Stimulated activated CD8-positive, alpha-beta memory T cell treated with anti-CD3 and anti-CD28 coated beads, Interleukin-7, amount 100 ng/mL, for 4 hours (primary cell): ENCODE data around the gene LY86.

Experiments used
- DNase-seq, 2 donors: peaks; one replicate each; pipeline ENCODE4 v3.0.0-alpha.2; 2020; ENCODE audit warnings: low read depth in 2 of 2

Gene LY86

GRCh38 chr6:6588064-6588923 is at the start of gene LY86:
Gene LY86, plus strand, starts transcription at chr6:6588720. Its CDS starts 15 bp downstream, at chr6:6588735.
- no peak for DNase-seq

DNA sequence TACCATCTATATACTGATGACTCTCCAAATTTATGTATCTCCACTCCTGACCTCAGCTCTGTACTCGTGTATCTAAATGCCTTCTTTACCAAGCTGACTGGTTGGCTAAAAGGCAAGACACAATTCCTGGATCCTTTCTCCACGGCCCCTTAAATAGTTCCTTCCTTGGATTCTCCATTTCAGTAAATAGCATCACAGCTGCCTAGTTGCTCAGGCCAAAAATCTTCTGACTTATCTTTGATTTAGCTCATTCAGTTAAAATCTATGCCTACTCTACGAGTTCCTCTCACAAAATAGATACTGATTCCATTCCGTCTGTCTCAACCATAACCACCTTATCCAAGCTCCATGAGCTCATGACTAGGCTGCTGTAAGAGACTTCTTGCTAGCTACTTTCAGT is 49.5 kb upstream of the LY86 start:
- DNase-seq = no peak

GRCh38 chr6:6542357-6542756 is 46.2 kb upstream of the LY86 start:
- DNase-seq = no peak

DNA sequence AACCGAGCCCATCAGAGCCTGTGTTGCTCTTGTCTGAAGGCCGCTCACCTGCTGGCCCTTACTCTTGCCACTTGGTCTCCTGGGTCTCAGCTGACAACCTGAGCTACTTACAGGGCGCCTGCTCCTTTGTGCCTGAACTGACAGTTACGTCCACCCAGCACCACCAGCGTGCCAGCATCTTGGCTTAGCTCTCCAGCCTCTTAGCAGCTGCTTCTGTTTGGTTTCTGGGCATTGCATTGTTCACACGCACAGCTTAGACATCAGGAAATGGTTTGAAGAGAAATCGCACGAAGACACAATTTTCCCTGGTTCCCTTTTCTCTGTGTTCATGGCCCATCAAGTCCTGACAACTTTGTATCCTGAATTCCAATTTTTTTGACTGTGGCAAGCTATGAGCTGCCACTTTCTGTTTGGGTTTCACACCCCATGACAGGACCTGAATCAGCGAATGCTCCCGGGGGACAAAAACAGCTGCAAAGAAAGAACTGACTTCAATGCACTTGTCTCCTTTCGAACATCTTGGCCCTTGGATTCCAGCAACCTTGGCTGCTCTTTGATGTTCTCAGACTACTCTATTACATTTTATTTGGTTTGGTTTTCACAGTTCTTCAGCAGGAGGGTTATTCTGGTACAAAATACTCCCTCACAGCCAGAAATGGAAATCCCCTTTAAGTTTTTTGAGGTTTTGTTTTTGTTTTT is 45.2 kb upstream of the LY86 start:
- DNase-seq = no peak

- no peak for DNase-seq
Measured at GRCh38 chr6:6545616-6546317, 42.8 kb upstream of the LY86 start.

- DNase-seq = peak in 1 of 2 donors; percentile 13
Measured at GRCh38 chr6:6546318-6547109, 42.0 kb upstream of the LY86 start.

- peak; percentile 69 to 75 for DNase-seq
Measured at GRCh38 chr6:6547110-6547879, 41.2 kb upstream of the LY86 start.

GRCh38 chr6:6556161-6556737 is 32.3 kb upstream of the LY86 start:
- no peak for DNase-seq

GRCh38 chr6:6556738-6557503 is 31.6 kb upstream of the LY86 start:
- peak in 1 of 2 donors; percentile 17 for DNase-seq

GRCh38 chr6:6557504-6557839 is 31.0 kb upstream of the LY86 start:
- no peak for DNase-seq

- DNase-seq = no peak
Measured at GRCh38 chr6:6557886-6558285, 30.6 kb upstream of the LY86 start.

DNA sequence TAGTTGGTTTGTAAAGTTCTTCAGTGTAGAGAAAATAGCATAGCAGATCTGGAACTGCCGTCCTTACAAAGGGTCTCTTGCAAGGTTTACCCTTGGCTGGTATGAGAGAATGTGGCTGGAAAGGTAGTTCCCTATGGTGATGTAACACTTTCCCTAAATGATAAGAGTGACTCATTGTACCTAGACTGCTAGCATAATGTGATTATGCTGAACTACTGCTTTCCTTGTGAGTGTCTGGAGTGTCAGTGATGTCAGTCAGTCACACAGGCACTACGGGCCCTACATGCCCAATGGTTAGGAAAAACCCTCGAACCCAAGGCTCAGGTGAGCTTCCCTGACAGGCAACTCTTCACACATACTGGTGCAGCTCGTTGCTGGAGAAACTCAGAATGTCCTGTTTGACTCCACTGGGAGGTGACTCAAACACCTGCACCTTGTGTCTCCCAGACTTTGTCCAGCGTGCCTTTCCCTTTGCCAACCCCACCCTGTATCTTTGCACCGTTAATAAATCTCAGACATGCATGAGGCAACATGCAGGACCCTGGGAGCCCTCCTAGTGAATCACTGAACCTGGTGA is 28.4 kb upstream of the LY86 start:
- no peak for DNase-seq

- no peak for DNase-seq
Measured at GRCh38 chr6:6560909-6561308, 27.6 kb upstream of the LY86 start.

GRCh38 chr6:6564154-6564553 is 24.4 kb upstream of the LY86 start:
- no peak for DNase-seq

DNA sequence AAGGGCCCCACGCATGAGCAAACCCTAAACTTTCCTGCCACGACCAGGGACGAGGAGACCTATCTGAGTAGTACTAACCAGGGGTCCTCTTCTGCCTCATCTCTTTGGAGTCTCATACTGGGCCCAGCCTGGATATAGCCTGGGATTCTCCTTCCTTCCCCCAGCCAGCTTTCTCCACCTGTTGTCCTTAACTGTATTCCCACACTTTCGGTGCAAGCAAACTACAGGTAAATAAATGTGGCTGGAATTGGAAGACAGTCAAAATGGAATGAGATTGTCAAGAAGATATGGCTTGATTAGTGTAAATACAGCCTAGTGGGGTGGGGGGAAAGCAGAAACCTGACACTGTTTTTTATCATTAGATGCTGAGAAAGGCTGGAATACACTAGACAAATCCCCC is 23.5 kb upstream of the LY86 start:
- no peak for DNase-seq

DNA sequence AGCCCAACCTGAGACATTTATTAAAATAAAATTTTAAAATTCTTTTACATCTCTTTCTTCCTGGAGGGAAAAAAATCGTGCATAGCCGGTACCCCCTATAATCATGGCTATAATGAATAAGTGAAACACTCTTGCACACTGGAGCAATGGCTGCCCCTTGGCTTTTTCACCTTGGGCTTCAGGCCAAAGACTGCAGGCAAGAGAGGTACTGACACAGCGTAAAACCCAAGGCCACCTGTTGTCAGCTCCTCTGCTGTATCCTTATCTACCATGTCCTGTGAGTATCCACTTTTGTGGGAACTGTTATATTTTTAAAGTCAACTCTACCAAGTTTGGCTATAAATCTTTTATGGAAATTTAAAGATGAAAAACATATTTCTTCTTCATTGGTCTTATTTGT is 23.0 kb upstream of the LY86 start:
- DNase-seq = no peak

GRCh38 chr6:6566766-6567165 is 21.8 kb upstream of the LY86 start:
- DNase-seq = no peak

GRCh38 chr6:6569096-6569810 is 19.3 kb upstream of the LY86 start:
- DNase-seq = no peak

GRCh38 chr6:6569811-6570164 is 18.7 kb upstream of the LY86 start:
- DNase-seq = no peak
